Cardiac muscle cell (in vitro differentiated cells and primary cell): ENCODE results near the gene TMPRSS11F. TPM values are rescaled to one million over a fixed set of nuclear protein-coding genes. Genes with fewer than 3 reads are reported as not detected.

Source experiments
- DNase-seq, 2 donors: peaks; one replicate each; pipeline versions ENCODE4 v3.0.0 to v3.0.0-alpha.2; 2010 to 2017; ENCODE audit warnings: low read depth in 1 of 2, low spot score in 1 of 2
- H3K27ac ChIP-seq: fragments of 200-600 bp; sonication (generic); 2 replicates; pipeline ENCODE4 v1.5.1; 2016
- H3K27me3 ChIP-seq: fragments of 200-600 bp; sonication (generic); 2 replicates; pipeline ENCODE4 v1.6.0; 2016; ENCODE audit warnings: control low read depth
- H3K36me3 ChIP-seq: fragments of 200-600 bp; sonication (generic); 2 replicates; pipeline ENCODE4 v1.5.1; 2016; ENCODE audit warnings: control low read depth
- H3K4me1 ChIP-seq: fragments of 200-600 bp; sonication (generic); 2 replicates; pipeline ENCODE4 v1.8.1; 2017; ENCODE audit warnings: low read depth, mild to moderate bottlenecking, mixed run types
- H3K4me3 ChIP-seq: fragments of 200-600 bp; sonication (generic); 2 replicates; pipeline ENCODE4 v1.5.1; 2016; ENCODE audit warnings: mild to moderate bottlenecking
- H3K9me3 ChIP-seq: fragments of 200-600 bp; sonication (generic); 2 replicates; pipeline ENCODE4 v1.5.1; 2017; ENCODE audit warnings: low read depth, mild to moderate bottlenecking, control low read depth
- CTCF ChIP-seq: IDR thresholded peaks from 2 replicates; pipeline ENCODE4 v1.5.1; 2012; ENCODE audit warnings: low read depth, mild to moderate bottlenecking, low read length
- polyA plus RNA-seq: library from polyadenylated mRNA; unstranded; fragments of >200 nt; fragmentation: Nextera tagmentation; extraction: Ambion mirVana; gene quantifications from 2 replicates; pipeline ENCODE4 v1.2.1, GENCODE V29; 2016
- total RNA-seq: library from RNA; depleted of rRNA; stranded (reverse); fragments of >200 nt; gene quantifications from 2 replicates; pipeline ENCODE4 v1.2.3, GENCODE V29; 2016

TMPRSS11F gene
- total and polyA plus RNA-seq, 2 experiments from 2014 or later: not detected

GRCh38 chr4:68167706-68168105, 38.0 kb upstream of the TMPRSS11F start:
- TF ChIP-seq CTCF: no peak
- no peaks in the 10 kb centered on the region for H3K27me3 ChIP-seq
- H3K9me3 ChIP-seq: no peaks in the 10 kb centered on the region
- H3K4me1 ChIP-seq: no peaks in the 10 kb centered on the region
- H3K27ac ChIP-seq: no peak overlapping the region
- H3K4me3 ChIP-seq: no peak overlapping the region
- H3K36me3 ChIP-seq: no peaks in the 10 kb centered on the region
- no peak for DNase-seq

- TF ChIP-seq CTCF: no peak
- no peak overlapping the region for H3K27ac ChIP-seq
- H3K4me3 ChIP-seq: no peak overlapping the region
- no peaks in the 10 kb centered on the region for H3K36me3 ChIP-seq
- DNase-seq: no peak
- H3K9me3 ChIP-seq: no peaks in the 10 kb centered on the region
- no peaks in the 10 kb centered on the region for H3K4me1 ChIP-seq
- no peaks in the 10 kb centered on the region for H3K27me3 ChIP-seq
Observed at GRCh38 chr4:68167166-68167565, 37.5 kb upstream of the TMPRSS11F start.

GRCh38 chr4:68163754-68164153, 34.1 kb upstream of the TMPRSS11F start:
- DNase-seq: no peak
- H3K9me3 ChIP-seq: no peaks in the 10 kb centered on the region
- H3K36me3 ChIP-seq: no peaks in the 10 kb centered on the region
- no peaks in the 10 kb centered on the region for H3K4me1 ChIP-seq
- H3K27ac ChIP-seq: no peak overlapping the region
- no peak for TF ChIP-seq CTCF
- no peak overlapping the region for H3K4me3 ChIP-seq
- H3K27me3 ChIP-seq: no peaks in the 10 kb centered on the region

GRCh38 chr4:68162196-68162595, 32.5 kb upstream of the TMPRSS11F start:
- DNase-seq: no peak
- no peaks in the 10 kb centered on the region for H3K4me1 ChIP-seq
- no peak overlapping the region for H3K27ac ChIP-seq
- H3K27me3 ChIP-seq: no peaks in the 10 kb centered on the region
- H3K36me3 ChIP-seq: no peaks in the 10 kb centered on the region
- H3K4me3 ChIP-seq: no peak overlapping the region
- no peak for TF ChIP-seq CTCF
- no peaks in the 10 kb centered on the region for H3K9me3 ChIP-seq

GRCh38 chr4:68152411-68152810, 22.7 kb upstream of the TMPRSS11F start:
- no peak for TF ChIP-seq CTCF
- H3K4me3 ChIP-seq: no peak overlapping the region
- no peaks in the 10 kb centered on the region for H3K36me3 ChIP-seq
- no peak overlapping the region for H3K27ac ChIP-seq
- no peaks in the 10 kb centered on the region for H3K27me3 ChIP-seq
- DNase-seq: peak in 1 of 2 donors; percentile 24
- H3K4me1 ChIP-seq: no peaks in the 10 kb centered on the region
- H3K9me3 ChIP-seq: no peaks in the 10 kb centered on the region
